HG03571 (cell line): ENCODE results near the gene CDC42EP4.
"Not testable (repeated sequence)": the region's sequence is repeated elsewhere in the genome, so short reads cannot be mapped to it uniquely, and the experiment has no call there.

ENCODE experiments used
- ATAC-seq: cut with Tn5 transposase; IDR thresholded peaks from one replicate; pipeline ENCODE4 v1.9.1; 2021; ENCODE audit not compliant: unreplicated experiment

The CDC42EP4 gene

GRCh38 chr17:73343739-73344454, 32.1 kb upstream of the CDC42EP4 start:
- no peak for ATAC-seq

DNA sequence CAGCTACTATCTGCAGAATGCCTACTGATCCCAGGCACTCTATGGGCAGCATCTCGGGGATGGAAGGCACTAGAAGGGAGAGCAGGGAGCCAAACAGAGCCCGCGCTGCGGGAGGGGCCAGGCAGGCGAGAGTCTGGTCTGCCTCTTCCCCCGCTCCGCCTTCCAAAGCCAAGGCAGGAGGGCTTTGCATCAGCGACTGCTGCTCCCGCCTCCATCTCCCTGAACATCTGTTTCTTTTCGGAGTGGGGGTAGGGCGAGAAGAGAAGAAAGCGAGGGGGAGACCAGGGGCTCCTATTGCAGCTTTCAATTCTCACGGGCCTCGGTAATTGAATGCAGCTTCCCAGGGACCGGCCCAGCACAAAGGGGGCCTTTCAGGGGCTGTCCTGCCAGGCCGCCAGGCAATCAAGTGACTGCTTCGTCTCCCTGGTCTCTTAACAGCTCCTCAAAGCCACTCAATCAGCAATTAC, 31.4 kb upstream of the CDC42EP4 start:
- ATAC-seq: no peak

DNA sequence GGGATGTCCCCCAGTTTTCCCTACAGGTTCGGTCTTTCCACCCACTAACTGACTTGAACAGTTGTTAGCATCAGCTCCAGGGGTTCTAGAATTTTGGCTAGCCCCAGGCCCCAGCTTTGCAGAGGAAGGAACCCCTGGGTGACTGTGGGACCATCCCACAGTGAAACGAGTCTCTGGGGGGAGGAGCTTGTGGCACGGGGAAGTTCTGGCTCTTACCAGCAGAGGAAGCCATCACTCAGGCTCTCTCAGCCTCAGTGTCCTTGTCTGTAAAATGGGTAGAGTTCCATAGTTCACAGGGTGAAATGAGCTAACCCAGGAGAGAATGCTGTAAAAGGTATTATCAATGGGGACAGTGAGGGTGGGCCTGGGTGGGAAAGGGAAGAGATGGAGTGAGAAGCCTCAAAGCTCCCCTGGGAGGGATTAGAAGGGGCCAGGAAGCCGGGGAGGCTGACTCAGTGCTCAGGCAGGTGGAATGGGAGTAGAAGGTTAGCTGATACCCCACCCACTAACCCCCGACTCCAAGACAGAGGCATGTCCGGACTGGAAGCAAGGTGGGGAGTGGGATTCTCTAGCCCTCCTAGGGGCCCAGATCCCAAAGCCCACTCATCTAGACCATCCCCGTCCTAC, 30.9 kb upstream of the CDC42EP4 start:
- no peak for ATAC-seq

- no peak for ATAC-seq
Observed at GRCh38 chr17:73342050-73342522, 30.3 kb upstream of the CDC42EP4 start.

GRCh38 chr17:73341350-73342049, 29.7 kb upstream of the CDC42EP4 start:
- no peak for ATAC-seq

DNA sequence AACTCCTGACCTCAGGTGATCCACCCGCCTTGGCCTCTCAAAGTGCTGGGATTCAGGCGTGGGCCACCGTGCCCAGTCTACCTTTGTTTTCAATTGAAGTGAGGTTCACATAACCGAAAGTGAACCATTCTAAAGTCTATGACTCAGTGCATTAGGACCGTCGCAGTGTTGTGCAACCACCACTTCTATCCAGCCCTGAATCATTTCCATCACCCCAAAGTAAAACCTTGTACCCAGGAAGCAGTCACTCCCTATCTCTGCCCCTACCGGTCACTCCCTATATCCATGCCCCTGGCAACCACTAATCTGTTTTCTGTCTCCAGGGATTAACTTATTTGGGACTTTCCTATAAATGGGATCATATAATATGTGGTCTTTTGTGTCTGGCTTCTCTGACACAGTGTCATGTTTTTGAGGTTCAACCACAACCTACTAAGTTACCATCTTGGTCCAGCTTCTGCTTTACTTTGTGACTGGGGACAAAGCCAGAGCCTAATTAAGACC, 28.3 kb upstream of the CDC42EP4 start:
- no peak for ATAC-seq

- ATAC-seq: no peak
Observed at GRCh38 chr17:73338566-73339197, 26.9 kb upstream of the CDC42EP4 start.

DNA sequence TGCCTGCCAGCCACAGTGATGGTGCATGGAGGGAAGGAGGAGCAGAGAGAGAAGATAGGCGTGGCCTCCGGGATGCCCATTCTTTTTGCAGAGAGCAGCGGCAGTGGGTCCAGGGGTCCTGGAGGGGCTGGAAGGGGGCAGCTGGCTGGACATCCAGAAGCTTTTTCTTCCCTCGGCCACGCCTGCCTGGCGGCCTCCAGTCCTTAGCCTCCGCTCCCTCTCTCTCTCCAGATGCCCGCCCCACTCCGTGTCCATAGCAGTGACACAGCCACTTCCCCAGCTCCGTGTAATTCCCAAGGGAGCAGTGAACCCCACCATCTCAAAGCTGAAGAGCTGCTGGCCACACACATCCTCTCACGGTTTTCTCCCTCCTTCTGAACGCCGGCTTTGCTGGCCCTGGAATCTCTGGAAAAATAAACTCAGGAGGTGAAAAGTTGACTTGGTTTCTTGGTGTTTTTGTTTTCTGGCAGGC, 26.3 kb upstream of the CDC42EP4 start:
- no peak for ATAC-seq

- ATAC-seq: no peak
Observed at GRCh38 chr17:73337330-73337710, 25.5 kb upstream of the CDC42EP4 start.

DNA sequence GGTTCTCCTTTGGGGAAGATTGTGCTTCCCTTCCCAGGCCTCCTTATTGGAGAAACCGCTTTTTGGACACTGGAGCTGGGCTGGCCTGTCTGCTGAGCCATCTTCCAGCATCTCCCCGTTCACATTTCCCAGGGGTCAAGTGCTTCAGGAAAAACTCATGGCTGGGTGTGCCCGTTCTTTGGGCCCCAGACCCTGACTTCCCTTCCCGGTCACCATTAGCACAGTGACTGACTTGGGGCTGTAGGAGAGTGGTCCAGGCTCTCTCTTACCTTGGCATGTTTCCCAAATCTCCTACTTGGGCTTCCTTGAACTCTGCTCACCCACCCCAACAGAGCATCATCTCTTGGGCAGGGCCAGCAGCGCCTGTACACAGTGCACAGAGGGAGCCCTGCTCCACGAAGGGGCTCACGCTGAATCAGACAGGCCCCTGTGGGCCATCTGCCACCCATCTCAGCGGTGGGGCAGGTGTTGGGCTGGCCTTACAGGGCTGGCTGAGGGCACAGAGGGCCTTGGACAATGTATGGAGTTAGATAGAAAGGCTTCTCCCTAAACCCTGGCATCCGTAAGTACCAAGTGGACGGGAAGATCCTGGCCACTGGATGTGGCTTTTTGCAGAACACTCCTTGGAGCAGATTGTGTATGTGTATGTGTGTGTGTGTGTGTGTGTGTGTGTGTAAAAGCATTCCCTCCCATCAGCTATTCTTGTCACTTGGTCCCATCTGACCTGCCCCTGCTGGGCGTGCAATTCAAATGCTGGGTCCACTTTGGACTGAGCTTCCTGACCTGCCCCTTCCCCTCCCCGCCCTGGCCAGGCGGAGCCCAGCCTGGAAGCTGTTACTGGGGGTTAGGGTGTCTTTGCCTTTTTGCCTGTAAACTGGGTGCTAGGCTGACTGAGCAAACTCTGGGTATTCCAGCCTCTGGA, 24.9 kb upstream of the CDC42EP4 start:
- ATAC-seq: no peak

- no peak for ATAC-seq
Observed at GRCh38 chr17:73335591-73336407, 24.0 kb upstream of the CDC42EP4 start.

- no peak for ATAC-seq
Observed at GRCh38 chr17:73334771-73335513, 23.1 kb upstream of the CDC42EP4 start.

- ATAC-seq: not testable (repeated sequence)
Observed at GRCh38 chr17:73333445-73333844, 21.6 kb upstream of the CDC42EP4 start.

GRCh38 chr17:73331060-73331459, 19.3 kb upstream of the CDC42EP4 start:
- no peak for ATAC-seq

- ATAC-seq: no peak
Observed at GRCh38 chr17:73327676-73328075, 15.9 kb upstream of the CDC42EP4 start.

DNA sequence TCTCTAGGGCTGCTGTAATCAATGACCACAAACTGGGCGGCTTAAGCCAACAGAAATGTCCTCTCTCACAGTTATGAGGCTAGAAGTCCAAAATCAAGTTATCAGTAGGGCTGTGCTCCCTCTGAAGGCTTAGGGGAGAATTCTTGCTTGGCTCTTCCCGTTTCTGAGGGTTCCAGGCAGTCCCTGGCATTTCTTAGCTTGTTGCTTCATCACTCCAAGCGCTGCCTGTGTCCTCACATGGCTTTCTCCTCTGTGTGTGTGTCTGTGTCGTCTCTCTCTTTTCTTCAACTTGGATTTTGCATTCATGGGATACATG, 13.7 kb upstream of the CDC42EP4 start:
- no peak for ATAC-seq

DNA sequence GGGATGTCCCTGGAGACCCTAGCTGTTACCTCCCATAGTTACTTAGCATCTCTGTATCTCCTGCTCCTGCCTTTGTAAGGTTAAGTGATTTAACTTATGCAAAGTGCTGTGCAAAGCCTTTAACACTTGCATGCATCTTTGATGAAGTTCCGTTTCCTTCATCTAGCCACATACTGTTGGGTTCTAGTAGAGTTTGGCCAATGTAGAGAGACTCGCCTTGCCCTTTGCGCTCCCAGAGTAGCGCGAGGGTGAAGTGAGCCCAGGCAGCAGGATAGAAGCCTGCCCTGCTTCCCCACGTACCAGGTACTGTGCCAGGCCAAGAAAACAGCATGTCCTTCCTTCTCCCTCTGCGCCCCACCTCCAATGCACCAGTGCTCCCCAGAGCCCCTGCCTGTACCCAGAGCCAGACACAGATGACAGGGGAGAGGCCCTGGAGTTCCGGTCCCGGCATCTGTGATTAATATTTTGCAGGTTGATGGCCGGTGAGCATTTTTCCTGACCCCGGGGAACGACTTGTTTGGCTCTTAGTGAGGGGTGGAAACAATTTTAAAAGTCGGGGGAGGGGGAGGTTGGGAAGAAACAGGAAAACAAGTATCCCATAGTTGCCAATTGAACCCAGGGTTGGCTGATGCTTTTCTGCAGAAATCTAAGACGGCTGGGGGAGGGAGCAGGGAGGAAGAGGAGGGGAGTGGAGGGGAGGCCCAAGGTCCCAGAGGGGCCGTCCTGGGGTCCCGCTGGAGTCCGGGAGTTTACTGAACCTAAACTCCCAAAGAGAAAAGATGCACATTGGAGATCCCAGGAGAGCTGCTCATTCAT, 13.1 kb upstream of the CDC42EP4 start:
- ATAC-seq: no peak

GRCh38 chr17:73324160-73324475, 12.3 kb upstream of the CDC42EP4 start:
- no peak for ATAC-seq
